ENCODE results near the gene PDE7B. TPM values are rescaled to one million over a fixed set of nuclear protein-coding genes. Genes with fewer than 3 reads are reported as not detected.

The PDE7B gene
- total RNA-seq, 1 experiment from 2014 or later: not detected

GRCh38 chr6:136072691-136073090 lies 221.2 kb downstream of the PDE7B start:
- H3F3A ChIP-seq (ENCODE audit: low read length, unreplicated experiment): no peaks in the 10 kb centered on the region
- H3K79me2 ChIP-seq (ENCODE audit: low read length): no peaks in the 10 kb centered on the region
- ATAC-seq: no peak
- no TSS peak for BruUV-seq (replicated peaks)
- POLR2A ChIA-PET (ENCODE audit: unreplicated experiment): no interaction called here
- intact Hi-C loops (cut with micrococcal nuclease): no loop called here
- H3K9me3 ChIP-seq (ENCODE audit: low read length): no peaks in the 10 kb centered on the region
- CTCF ChIA-PET: no interaction called here
- H3K36me3 ChIP-seq (ENCODE audit: low read depth, low read length): no peaks in the 10 kb centered on the region
- H3K9ac ChIP-seq (ENCODE audit: low read length): no peak overlapping the region
- H3K4me2 ChIP-seq (ENCODE audit: low read length): no peak overlapping the region
- H3K4me1 ChIP-seq (ENCODE audit: insufficient read depth, low read length): 0 out of 2 replicates have a peak, but pooled peaks cover 3% of the 10 kb centered on the region
- H2AFZ ChIP-seq (ENCODE audit: low read length): no peak overlapping the region
- no peak for DNase-seq
- H3K9me2 ChIP-seq (replicated peaks; ENCODE audit: low read length): no peaks in the 10 kb centered on the region
- H3K4me3 ChIP-seq (ENCODE audit: low read length): no peak overlapping the region
- TF ChIP-seq EZH2 (IDR thresholded peaks at IDR 0.05; ENCODE audit: low read length, unreplicated experiment) (no peak), EZH2phosphoT487 (IDR thresholded peaks at IDR 0.05; ENCODE audit: borderline replicate concordance, low read length) (no peak), CTCF (conservative IDR thresholded peaks at IDR 0.05; ENCODE audit: low read depth, low read length) (no peak)
- no peaks in the 10 kb centered on the region for H3K27me3 ChIP-seq (ENCODE audit: low read length)
- no peaks in the 10 kb centered on the region for H4K20me1 ChIP-seq (ENCODE audit: low read length)
- no peak overlapping the region for H3K27ac ChIP-seq (ENCODE audit: low read length)

GRCh38 chr6:136073216-136073615 lies 221.7 kb downstream of the PDE7B start:
- Histone ChIP-seq H3K4me1 (ENCODE audit: insufficient read depth, low read length) (no peaks in the 10 kb centered on the region), H2AFZ (ENCODE audit: low read length) (no peak overlapping the region), H3K9me2 (replicated peaks; ENCODE audit: low read length) (no peaks in the 10 kb centered on the region), H3K4me2 (ENCODE audit: low read length) (no peak overlapping the region), H3K27ac (ENCODE audit: low read length) (no peak overlapping the region), H3K27me3 (ENCODE audit: low read length) (no peaks in the 10 kb centered on the region), H3K9ac (ENCODE audit: low read length) (no peak overlapping the region), H4K20me1 (ENCODE audit: low read length) (no peaks in the 10 kb centered on the region), H3K9me3 (ENCODE audit: low read length) (no peaks in the 10 kb centered on the region), H3K36me3 (ENCODE audit: low read depth, low read length) (no peaks in the 10 kb centered on the region), H3K4me3 (ENCODE audit: low read length) (no peak overlapping the region), H3K79me2 (ENCODE audit: low read length) (no peaks in the 10 kb centered on the region), H3F3A (ENCODE audit: low read length, unreplicated experiment) (no peaks in the 10 kb centered on the region)
- intact Hi-C loops (cut with micrococcal nuclease): no loop called here
- CTCF ChIA-PET: no interaction called here
- no peak for TF ChIP-seq CTCF (conservative IDR thresholded peaks at IDR 0.05; ENCODE audit: low read depth, low read length)
- ATAC-seq (no peak), DNase-seq (no peak)
- POLR2A ChIA-PET (ENCODE audit: unreplicated experiment): no interaction called here
- BruUV-seq (replicated peaks): no TSS peak

- Histone ChIP-seq H3K4me3 (ENCODE audit: low read length) (no peak overlapping the region), H3K9ac (ENCODE audit: low read length) (no peak overlapping the region), H3K27ac (ENCODE audit: low read length) (no peak overlapping the region), H3K9me2 (replicated peaks; ENCODE audit: low read length) (no peaks in the 10 kb centered on the region), H3K79me2 (ENCODE audit: low read length) (no peaks in the 10 kb centered on the region), H3F3A (ENCODE audit: low read length, unreplicated experiment) (no peaks in the 10 kb centered on the region), H3K36me3 (ENCODE audit: low read depth, low read length) (no peaks in the 10 kb centered on the region), H4K20me1 (ENCODE audit: low read length) (no peaks in the 10 kb centered on the region), H3K4me1 (ENCODE audit: insufficient read depth, low read length) (no peaks in the 10 kb centered on the region), H2AFZ (ENCODE audit: low read length) (no peak overlapping the region), H3K9me3 (ENCODE audit: low read length) (no peaks in the 10 kb centered on the region), H3K4me2 (ENCODE audit: low read length) (no peak overlapping the region), H3K27me3 (ENCODE audit: low read length) (no peaks in the 10 kb centered on the region)
- CTCF ChIA-PET: no interaction called here
- POLR2A ChIA-PET (ENCODE audit: unreplicated experiment): no interaction called here
- ATAC-seq (no peak), DNase-seq (no peak)
- intact Hi-C loops (cut with micrococcal nuclease): loop anchor here (5.0 kb wide), 1 partner anchor 539 kb away; no protein-coding TSS in a partner anchor
- no peak for TF ChIP-seq EZH2phosphoT487 (IDR thresholded peaks at IDR 0.05; ENCODE audit: borderline replicate concordance, low read length)
- TF ChIP-seq CTCF (conservative IDR thresholded peaks at IDR 0.05; ENCODE audit: low read depth, low read length): no peak
- TF ChIP-seq EZH2 (IDR thresholded peaks at IDR 0.05; ENCODE audit: low read length, unreplicated experiment): no peak
- BruUV-seq (replicated peaks): no TSS peak
Observed at GRCh38 chr6:136076496-136076895, 225.0 kb downstream of the PDE7B start.
